Measurements from ENCODE around the gene NEIL3.

NEIL3 gene

DNA sequence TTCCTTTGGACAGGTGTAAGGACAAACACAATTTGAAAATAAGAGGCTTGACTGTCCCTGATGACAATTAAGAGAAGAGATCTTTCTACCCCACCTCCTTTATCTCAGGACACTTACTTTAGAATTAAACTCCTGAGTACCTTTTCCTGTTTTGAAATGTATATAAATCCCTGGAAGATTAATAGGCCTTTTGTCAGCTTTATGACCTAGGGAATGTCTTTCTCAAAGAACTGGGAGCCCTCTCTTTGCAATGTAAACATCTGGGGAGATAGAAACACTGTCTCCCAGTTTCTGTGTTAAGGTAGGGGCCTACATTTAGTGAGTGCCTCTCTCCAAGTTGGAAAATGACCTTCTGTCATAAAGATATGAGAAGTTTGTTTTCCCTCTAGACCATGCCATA lies 100.9 kb downstream of the NEIL3 start:
- no peak for DNase-seq (ENCODE audit: insufficient read length, low spot score)
- TF ChIP-seq, protein P1, sequence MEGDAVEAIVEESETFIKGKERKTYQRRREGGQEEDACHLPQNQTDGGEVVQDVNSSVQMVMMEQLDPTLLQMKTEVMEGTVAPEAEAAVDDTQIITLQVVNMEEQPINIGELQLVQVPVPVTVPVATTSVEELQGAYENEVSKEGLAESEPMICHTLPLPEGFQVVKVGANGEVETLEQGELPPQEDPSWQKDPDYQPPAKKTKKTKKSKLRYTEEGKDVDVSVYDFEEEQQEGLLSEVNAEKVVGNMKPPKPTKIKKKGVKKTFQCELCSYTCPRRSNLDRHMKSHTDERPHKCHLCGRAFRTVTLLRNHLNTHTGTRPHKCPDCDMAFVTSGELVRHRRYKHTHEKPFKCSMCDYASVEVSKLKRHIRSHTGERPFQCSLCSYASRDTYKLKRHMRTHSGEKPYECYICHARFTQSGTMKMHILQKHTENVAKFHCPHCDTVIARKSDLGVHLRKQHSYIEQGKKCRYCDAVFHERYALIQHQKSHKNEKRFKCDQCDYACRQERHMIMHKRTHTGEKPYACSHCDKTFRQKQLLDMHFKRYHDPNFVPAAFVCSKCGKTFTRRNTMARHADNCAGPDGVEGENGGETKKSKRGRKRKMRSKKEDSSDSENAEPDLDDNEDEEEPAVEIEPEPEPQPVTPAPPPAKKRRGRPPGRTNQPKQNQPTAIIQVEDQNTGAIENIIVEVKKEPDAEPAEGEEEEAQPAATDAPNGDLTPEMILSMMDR (IDR thresholded peaks at IDR 0.05; ENCODE audit: insufficient read depth, missing control alignments) = no peak
- no peak for FAIRE-seq

DNA sequence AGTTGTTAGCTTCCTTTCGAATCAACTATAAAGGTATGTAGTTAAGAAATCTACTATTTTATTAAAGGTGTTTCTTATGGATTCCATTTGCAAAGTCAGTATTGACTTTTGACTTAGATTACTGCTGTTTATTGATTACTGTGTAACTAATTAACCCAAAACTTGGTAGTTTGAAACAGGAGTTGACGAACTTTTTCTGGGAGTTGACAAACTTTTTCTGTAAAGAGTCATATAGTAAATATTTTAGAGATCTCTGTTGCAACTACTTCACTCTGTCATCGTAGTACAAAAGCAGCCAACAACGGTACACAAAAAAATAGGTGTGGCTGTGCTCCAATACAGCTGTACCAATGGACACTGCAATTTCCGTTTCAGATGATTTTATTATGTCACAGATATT lies 102.3 kb downstream of the NEIL3 start:
- TF ChIP-seq, protein P1 (IDR thresholded peaks at IDR 0.05; ENCODE audit: insufficient read depth, missing control alignments) = no peak
- FAIRE-seq = no peak
- no peak for DNase-seq (ENCODE audit: insufficient read length, low spot score)

Data from D721Med (cell line).